Transverse colon (tissue), 4 donors: ENCODE measurements around the gene CD37.

Experiments
- POLR2A ChIP-seq: fragments of 450-650 bp; IDR thresholded peaks from one replicate; pipeline ENCODE4 v1.6.1; 2016; ENCODE audit warnings: antibody characterized with exemption, mild to moderate bottlenecking, moderate library complexity
- POLR2AphosphoS5 ChIP-seq, 3 donors: sonication (generic); formaldehyde crosslinking; IDR thresholded peaks; one replicate each; pipeline ENCODE4 v1.6.1; 2016; ENCODE audit warnings: antibody characterized with exemption in 3 of 3
- TF ChIP-seq, protein P1 (sequence below), 5 experiments: fragments of 200-600 bp in 3 of 5; fragments of 450-650 bp in 2 of 5; sonication (generic) in 3 of 5; IDR thresholded peaks; 1 replicate in 2 of 5; 2 replicates in 3 of 5; pipeline ENCODE4 v1.5.1; 2016 to 2017; ENCODE audit warnings: antibody characterized with exemption in 5 of 5, inconsistent platforms in 3 of 5, mild to moderate bottlenecking in 2 of 5, moderate library complexity in 1 of 5

DNA sequence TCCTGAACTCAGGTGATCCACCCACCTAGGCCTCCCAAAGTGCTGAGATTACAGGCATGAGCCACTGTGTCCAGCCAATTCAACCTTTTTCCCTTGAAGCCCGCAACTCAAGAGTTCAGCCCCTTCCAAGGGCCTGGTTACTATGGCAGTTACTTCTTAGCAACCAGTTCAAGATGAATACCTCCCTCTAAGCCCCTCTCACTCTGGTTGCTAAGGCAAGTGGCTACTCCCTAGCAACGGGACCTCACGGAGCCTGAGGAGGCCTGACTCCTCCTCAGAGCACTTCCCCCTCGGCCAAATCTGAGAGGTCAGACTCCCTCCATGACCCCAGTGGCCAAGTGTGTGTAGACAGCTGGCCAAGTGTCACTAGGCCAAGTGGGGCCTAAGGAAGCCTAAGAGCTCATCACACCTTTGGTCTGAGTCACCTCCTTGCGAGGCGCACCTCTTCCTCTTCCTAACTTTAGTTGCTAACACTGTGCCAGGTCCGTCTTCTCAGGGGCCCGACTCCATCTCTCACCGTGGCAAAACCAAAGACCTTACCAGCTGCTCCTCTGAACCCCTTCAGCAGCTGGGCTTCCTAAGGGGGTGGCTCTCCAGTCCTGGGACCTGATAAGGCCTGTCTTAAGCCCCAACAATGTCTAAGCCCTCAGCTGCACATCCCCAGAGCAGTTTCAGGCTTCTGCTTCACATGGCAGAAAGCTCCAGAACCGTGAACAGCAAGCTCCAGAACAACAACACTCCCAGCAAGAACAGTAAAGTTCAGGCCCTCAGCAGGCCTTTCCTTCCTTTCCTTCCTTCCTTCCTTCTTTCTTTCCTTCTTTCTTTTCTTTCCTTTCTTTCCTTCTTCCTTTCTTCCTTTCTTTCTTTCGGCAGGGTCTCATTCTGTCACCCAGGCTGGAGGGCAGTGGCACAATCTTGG lies 9.6 kb downstream of the CD37 start:
- TF ChIP-seq, protein P1, sequence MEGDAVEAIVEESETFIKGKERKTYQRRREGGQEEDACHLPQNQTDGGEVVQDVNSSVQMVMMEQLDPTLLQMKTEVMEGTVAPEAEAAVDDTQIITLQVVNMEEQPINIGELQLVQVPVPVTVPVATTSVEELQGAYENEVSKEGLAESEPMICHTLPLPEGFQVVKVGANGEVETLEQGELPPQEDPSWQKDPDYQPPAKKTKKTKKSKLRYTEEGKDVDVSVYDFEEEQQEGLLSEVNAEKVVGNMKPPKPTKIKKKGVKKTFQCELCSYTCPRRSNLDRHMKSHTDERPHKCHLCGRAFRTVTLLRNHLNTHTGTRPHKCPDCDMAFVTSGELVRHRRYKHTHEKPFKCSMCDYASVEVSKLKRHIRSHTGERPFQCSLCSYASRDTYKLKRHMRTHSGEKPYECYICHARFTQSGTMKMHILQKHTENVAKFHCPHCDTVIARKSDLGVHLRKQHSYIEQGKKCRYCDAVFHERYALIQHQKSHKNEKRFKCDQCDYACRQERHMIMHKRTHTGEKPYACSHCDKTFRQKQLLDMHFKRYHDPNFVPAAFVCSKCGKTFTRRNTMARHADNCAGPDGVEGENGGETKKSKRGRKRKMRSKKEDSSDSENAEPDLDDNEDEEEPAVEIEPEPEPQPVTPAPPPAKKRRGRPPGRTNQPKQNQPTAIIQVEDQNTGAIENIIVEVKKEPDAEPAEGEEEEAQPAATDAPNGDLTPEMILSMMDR (IDR thresholded peaks at IDR 0.05) = no peak
- no peak for TF ChIP-seq POLR2A
- no peak for TF ChIP-seq POLR2AphosphoS5 (IDR thresholded peaks at IDR 0.05)
